SK-N-SH (cell line): ENCODE data around the gene TSPAN3. TPM values are rescaled to one million over a fixed set of nuclear protein-coding genes. Genes with fewer than 3 reads are reported as not detected.
A peak's percentile ranks its signal among the peaks of the same experiment; 100 is the strongest.

ENCODE experiments used
- CTCF ChIA-PET: fragments of 300-600, 350-600 bp; formaldehyde crosslinking; extraction: SDS; loops from one replicate; lab custom pipeline; 2021; lab: Yijun Ruan, JAX
- POLR2A ChIA-PET: fragments of 350-600 bp; sonication (Branson Sonifier 250); formaldehyde crosslinking; extraction: SDS; loops from one replicate; lab custom pipeline; 2020; ENCODE audit warnings: antibody characterized with exemption, inconsistent platforms; lab: Yijun Ruan, JAX
- DNase-seq: peaks from one replicate; pipeline ENCODE4 v3.0.0; 2012
- H2AFZ ChIP-seq: fragments of 200-600 bp; sonication (generic); 2 replicates; pipeline ENCODE4 v1.8.1; 2016; ENCODE audit warnings: antibody characterized with exemption, mild to moderate bottlenecking, low read depth
- H3F3A ChIP-seq: fragments of 200-600 bp; sonication (generic); replicated peaks from 2 replicates; pipeline ENCODE3; 2016; ENCODE audit warnings: antibody characterized with exemption, mild to moderate bottlenecking; ENCODE audit not compliant: insufficient read depth
- H3K27ac ChIP-seq, 2 experiments: fragments of 200-500 bp in 1 of 2; fragments of 200-600 bp in 1 of 2; sonication (Bioruptor generic) in 1 of 2; sonication (generic), shearing (Covaris generic) in 1 of 2; 2 replicates each; pipeline versions ENCODE4 v1.5.1 to v1.6.1; 2014 to 2016; ENCODE audit warnings: low read depth in 2 of 2, inconsistent platforms in 1 of 2, low read length in 1 of 2, mild to moderate bottlenecking in 1 of 2, mixed read lengths in 1 of 2
- H3K27me3 ChIP-seq: fragments of 200-600 bp; sonication (generic), shearing (Covaris generic); 2 replicates; pipeline ENCODE4 v1.6.1; 2016; ENCODE audit warnings: mixed run types; ENCODE audit not compliant: insufficient read depth
- H3K36me3 ChIP-seq, 2 experiments: fragments of 200-500 bp in 1 of 2; fragments of 200-600 bp in 1 of 2; sonication (Bioruptor generic) in 1 of 2; sonication (generic) in 1 of 2; replicated peaks in 1 of 2; 2 replicates each; pipeline versions ENCODE3 to v1.5.1; 2014 to 2016; ENCODE audit warnings: low read length in 1 of 2, mild to moderate bottlenecking in 1 of 2; ENCODE audit not compliant: insufficient read depth in 2 of 2, control insufficient read depth in 1 of 2
- H3K4me1 ChIP-seq, 2 experiments: fragments of 200-500 bp in 1 of 2; fragments of 200-600 bp in 1 of 2; sonication (Bioruptor generic) in 1 of 2; sonication (generic), shearing (Covaris generic) in 1 of 2; 2 replicates each; pipeline versions ENCODE4 v1.5.1 to v1.6.1; 2014 to 2016; ENCODE audit warnings: low read depth in 1 of 2, low read length in 1 of 2, mixed run types in 1 of 2; ENCODE audit not compliant: insufficient read depth in 2 of 2, control insufficient read depth in 1 of 2
- H3K4me2 ChIP-seq: fragments of 200-600 bp; sonication (generic), shearing (Covaris generic); 2 replicates; pipeline ENCODE4 v1.6.1; 2017; ENCODE audit warnings: mixed run types
- H3K4me3 ChIP-seq, 2 experiments: fragments of 200-500 bp in 1 of 2; fragments of 200-600 bp in 1 of 2; sonication (Bioruptor generic) in 1 of 2; sonication (generic), shearing (Covaris generic) in 1 of 2; 2 replicates each; pipeline versions ENCODE4 v1.5.1 to v1.8.1; 2014 to 2016; ENCODE audit warnings: low read depth in 2 of 2, inconsistent platforms in 1 of 2, low read length in 1 of 2, mild to moderate bottlenecking in 1 of 2, mixed read lengths in 1 of 2, moderate library complexity in 1 of 2
- H3K79me2 ChIP-seq: fragments of 200-600 bp; sonication (generic); 2 replicates; pipeline ENCODE4 v1.8.1; 2017; ENCODE audit warnings: mild to moderate bottlenecking; ENCODE audit not compliant: insufficient read depth
- H3K9ac ChIP-seq: fragments of 200-600 bp; sonication (generic); 2 replicates; pipeline ENCODE4 v1.6.1; 2017; ENCODE audit warnings: mixed run types
- H3K9me2 ChIP-seq: fragments of 200-600 bp; sonication (generic); 2 replicates; pipeline ENCODE4 v1.6.1; 2017; ENCODE audit warnings: mixed run types
- H3K9me3 ChIP-seq: fragments of 200-600 bp; sonication (generic); 2 replicates; pipeline ENCODE4 v1.6.1; 2017; ENCODE audit warnings: mixed run types, mild to moderate bottlenecking, moderate library complexity
- H4K20me1 ChIP-seq: fragments of 200-600 bp; sonication (generic); 2 replicates; pipeline ENCODE4 v1.6.1; 2017; ENCODE audit warnings: mild to moderate bottlenecking, mixed run types; ENCODE audit not compliant: insufficient read depth
- ELF1 ChIP-seq: IDR thresholded peaks from 2 replicates; pipeline ENCODE4 v1.4.0; 2012
- EP300 ChIP-seq, 2 experiments: IDR thresholded peaks; 2 replicates each; pipeline versions ENCODE4 v1.4.0 to v1.6.1; 2012; ENCODE audit warnings: borderline replicate concordance in 1 of 2, low read depth in 1 of 2, low read length in 1 of 2
- EZH2phosphoT487 ChIP-seq: fragments of 200-600 bp; sonication (generic); IDR thresholded peaks from 2 replicates; pipeline ENCODE4 v1.6.1; 2017; ENCODE audit warnings: low read depth, mixed run types, mild to moderate bottlenecking, antibody characterized with exemption, moderate library complexity, borderline replicate concordance
- FOSL2 ChIP-seq: IDR thresholded peaks from 2 replicates; pipeline ENCODE4 v1.4.0; 2012; ENCODE audit warnings: low read depth, mild to moderate bottlenecking, moderate library complexity, borderline replicate concordance
- FOXJ3 ChIP-seq: sonication (generic); formaldehyde crosslinking; IDR thresholded peaks from 2 replicates; pipeline ENCODE4 v1.5.1; 2020; ENCODE audit warnings: mild to moderate bottlenecking, missing genetic modification reagents
- FOXM1 ChIP-seq: IDR thresholded peaks from 2 replicates; pipeline ENCODE4 v1.4.0; 2012; ENCODE audit warnings: low read depth, mild to moderate bottlenecking
- GATA2 ChIP-seq: sonication (generic); formaldehyde crosslinking; IDR thresholded peaks from 2 replicates; pipeline ENCODE4 v1.5.0; 2020; ENCODE audit warnings: mild to moderate bottlenecking, missing genetic modification reagents
- JUND ChIP-seq: IDR thresholded peaks from 2 replicates; pipeline ENCODE4 v1.4.0; 2012
- MAX ChIP-seq: IDR thresholded peaks from 2 replicates; pipeline ENCODE4 v1.4.0; 2012; ENCODE audit warnings: low read depth
- MEF2A ChIP-seq: IDR thresholded peaks from 2 replicates; pipeline ENCODE4 v1.4.0; 2012; ENCODE audit warnings: low read depth, borderline replicate concordance
- NFIC ChIP-seq: IDR thresholded peaks from 2 replicates; pipeline ENCODE4 v1.4.0; 2012; ENCODE audit warnings: borderline replicate concordance
- NRF1 ChIP-seq: IDR thresholded peaks from 2 replicates; pipeline ENCODE4 v1.6.1; 2012; ENCODE audit warnings: low read depth, mild to moderate bottlenecking, low read length
- POLR2AphosphoS5 ChIP-seq: IDR thresholded peaks from 2 replicates; pipeline ENCODE4 v1.6.1; 2012; ENCODE audit warnings: low read depth, low read length
- REST ChIP-seq: IDR thresholded peaks from 2 replicates; pipeline ENCODE4 v1.6.1; 2012; ENCODE audit warnings: mild to moderate bottlenecking, low read depth, low read length, moderate library complexity
- RFX5 ChIP-seq: IDR thresholded peaks from 2 replicates; pipeline ENCODE4 v1.6.1; 2012; ENCODE audit warnings: mild to moderate bottlenecking, improper control_type of control experiment, low read length
- SIN3A ChIP-seq: IDR thresholded peaks from 2 replicates; pipeline ENCODE4 v1.6.1; 2012; ENCODE audit warnings: low read depth, mild to moderate bottlenecking, low read length, moderate library complexity, borderline replicate concordance
- SMC3 ChIP-seq: IDR thresholded peaks from 2 replicates; pipeline ENCODE4 v1.6.1; 2012; ENCODE audit warnings: low read depth, low read length, improper control_type of control experiment
- TCF12 ChIP-seq: IDR thresholded peaks from 2 replicates; pipeline ENCODE4 v1.4.0; 2012
- TEAD4 ChIP-seq: IDR thresholded peaks from 2 replicates; pipeline ENCODE4 v1.4.0; 2012; ENCODE audit warnings: mild to moderate bottlenecking, borderline replicate concordance; ENCODE audit not compliant: insufficient read depth
- YY1 ChIP-seq: IDR thresholded peaks from 2 replicates; pipeline ENCODE4 v1.4.0; 2012; ENCODE audit warnings: low read depth, mild to moderate bottlenecking
- WGBS: methylation state at CpG from one replicate; pipeline ENCODE4 v1.1.6; 2017; ENCODE audit warnings: low lambda C conversion rate; 5-methylcytosine and 5-hydroxymethylcytosine counted together
- polyA plus RNA-seq, 3 experiments: library from polyadenylated mRNA; depleted of rRNA; stranded (reverse); fragments of >200 nt; gene quantifications; 2 replicates each; pipeline ENCODE4 v1.2.3, GENCODE V29; 2012
- TF ChIP-seq, protein P1 (sequence below): fragments of 200-600 bp; sonication (generic); IDR thresholded peaks from 2 replicates; pipeline ENCODE4 v1.6.1; 2017; ENCODE audit warnings: antibody characterized with exemption, mild to moderate bottlenecking, moderate library complexity

The TSPAN3 gene
- polyA plus RNA-seq, 1 of the 3 experiments (the other 2 are of a cell fraction), result 409 TPM

GRCh38 chr15:77027697-77028450 lies 43.0 kb downstream of the TSPAN3 start:
- POLR2A ChIA-PET, result no interaction called here
- DNase-seq, result peak; percentile 32
- Histone ChIP-seq H3K4me2 (no peak overlapping the region), H3K9me2 (no peaks in the 10 kb centered on the region), H3F3A (no peaks in the 10 kb centered on the region), H3K4me3 (no peak overlapping the region), H3K27me3 (no peaks in the 10 kb centered on the region), H3K79me2 (no peaks in the 10 kb centered on the region), H3K9me3 (no peaks in the 10 kb centered on the region), H3K27ac (no peak overlapping the region), H4K20me1 (no peaks in the 10 kb centered on the region), H3K4me1 (no peaks in the 10 kb centered on the region; a peak in 1 of 4 replicates), H2AFZ (no peak overlapping the region), H3K36me3 (no peaks in the 10 kb centered on the region), H3K9ac (no peak overlapping the region)
- CTCF ChIA-PET, result interaction anchor here (1.2 to 1.7 kb wide), 2 partner anchors 80 to 515 kb away, joined by 3 read pairs; no protein-coding TSS in a partner anchor
- WGBS, result 88% methylated on average over 34 of the region's 45 CpGs
- TF ChIP-seq FOSL2 (no peak), EZH2phosphoT487 (no peak), EP300 (IDR thresholded peaks at IDR 0.05; ENCODE audit: borderline replicate concordance in 1 of 2, low read depth in 1 of 2, low read length in 1 of 2) (no peak), MEF2A (no peak), NRF1 (no peak), SIN3A (no peak), ELF1 (no peak), JUND (no peak), GATA2 (CRISPR knock-in tag) (no peak), POLR2AphosphoS5 (no peak), FOXM1 (no peak), MAX (no peak), SMC3 (no peak)

GRCh38 chr15:77027111-77027696 lies 43.7 kb downstream of the TSPAN3 start:
- H3K36me3 ChIP-seq, result no peaks in the 10 kb centered on the region
- no peak overlapping the region for H3K27ac ChIP-seq
- H3K4me1 ChIP-seq, result no peaks in the 10 kb centered on the region; a peak in 1 of 4 replicates
- no peak overlapping the region for H3K9ac ChIP-seq
- no peaks in the 10 kb centered on the region for H4K20me1 ChIP-seq
- no peaks in the 10 kb centered on the region for H3K9me3 ChIP-seq
- CTCF ChIA-PET, result interaction anchor here (0.8 to 4.2 kb wide), 3 partner anchors 9 to 516 kb away, joined by 3 to 46 read pairs (median 3); no protein-coding TSS in a partner anchor
- 85% methylated on average over 11 of the region's 12 CpGs for WGBS
- no peak overlapping the region for H3K4me2 ChIP-seq
- peak; percentile 23 for DNase-seq
- H3K4me3 ChIP-seq, result no peak overlapping the region
- no peak for TF ChIP-seq YY1
- TF ChIP-seq NFIC, result no peak
- TF ChIP-seq, protein P1, sequence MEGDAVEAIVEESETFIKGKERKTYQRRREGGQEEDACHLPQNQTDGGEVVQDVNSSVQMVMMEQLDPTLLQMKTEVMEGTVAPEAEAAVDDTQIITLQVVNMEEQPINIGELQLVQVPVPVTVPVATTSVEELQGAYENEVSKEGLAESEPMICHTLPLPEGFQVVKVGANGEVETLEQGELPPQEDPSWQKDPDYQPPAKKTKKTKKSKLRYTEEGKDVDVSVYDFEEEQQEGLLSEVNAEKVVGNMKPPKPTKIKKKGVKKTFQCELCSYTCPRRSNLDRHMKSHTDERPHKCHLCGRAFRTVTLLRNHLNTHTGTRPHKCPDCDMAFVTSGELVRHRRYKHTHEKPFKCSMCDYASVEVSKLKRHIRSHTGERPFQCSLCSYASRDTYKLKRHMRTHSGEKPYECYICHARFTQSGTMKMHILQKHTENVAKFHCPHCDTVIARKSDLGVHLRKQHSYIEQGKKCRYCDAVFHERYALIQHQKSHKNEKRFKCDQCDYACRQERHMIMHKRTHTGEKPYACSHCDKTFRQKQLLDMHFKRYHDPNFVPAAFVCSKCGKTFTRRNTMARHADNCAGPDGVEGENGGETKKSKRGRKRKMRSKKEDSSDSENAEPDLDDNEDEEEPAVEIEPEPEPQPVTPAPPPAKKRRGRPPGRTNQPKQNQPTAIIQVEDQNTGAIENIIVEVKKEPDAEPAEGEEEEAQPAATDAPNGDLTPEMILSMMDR, result no peak
- TF ChIP-seq MAX, result no peak
- no peak for TF ChIP-seq REST
- TF ChIP-seq RFX5, result no peak
- TF ChIP-seq TEAD4, result no peak
- TF ChIP-seq TCF12, result no peak
- TF ChIP-seq NRF1, result no peak
- TF ChIP-seq FOXJ3, result no peak
- no peak for TF ChIP-seq MEF2A
- no peaks in the 10 kb centered on the region for H3F3A ChIP-seq
- no peak overlapping the region for H2AFZ ChIP-seq
- no peaks in the 10 kb centered on the region for H3K79me2 ChIP-seq
- POLR2A ChIA-PET, result no interaction called here
- no peaks in the 10 kb centered on the region for H3K9me2 ChIP-seq
- H3K27me3 ChIP-seq, result no peaks in the 10 kb centered on the region
